GM21528 (cell line): ENCODE data around the gene FAM9A.
"Not testable (repeated sequence)": the region's sequence is repeated elsewhere in the genome, so short reads cannot be mapped to it uniquely, and the experiment has no call there.

Experiments
- ATAC-seq: cut with Tn5 transposase; IDR thresholded peaks from one replicate; pipeline ENCODE4 v1.9.1; 2021; ENCODE audit warnings: mild to moderate bottlenecking, moderate library complexity; ENCODE audit not compliant: unreplicated experiment, low FRiP score

FAM9A gene

DNA sequence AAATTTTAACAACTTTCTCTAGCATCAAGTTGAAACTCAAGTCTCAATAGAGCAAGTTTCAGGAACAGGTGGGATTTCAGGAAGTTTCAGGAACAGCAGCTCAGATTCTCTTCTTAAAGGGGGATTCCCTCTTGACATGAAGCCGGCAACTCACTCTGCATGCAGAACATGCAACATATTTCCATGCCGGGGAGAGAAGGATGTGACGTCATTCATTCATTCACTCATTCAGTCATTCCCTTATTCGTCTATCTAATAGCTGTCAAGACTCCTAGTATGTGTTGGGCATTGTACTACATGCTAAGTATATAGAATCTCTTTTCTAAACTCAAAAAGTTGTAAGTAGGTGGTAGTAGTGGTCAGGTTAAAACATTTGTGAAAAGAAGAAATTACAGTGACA, 4.8 kb upstream of the FAM9A start:
- no peak for ATAC-seq

DNA sequence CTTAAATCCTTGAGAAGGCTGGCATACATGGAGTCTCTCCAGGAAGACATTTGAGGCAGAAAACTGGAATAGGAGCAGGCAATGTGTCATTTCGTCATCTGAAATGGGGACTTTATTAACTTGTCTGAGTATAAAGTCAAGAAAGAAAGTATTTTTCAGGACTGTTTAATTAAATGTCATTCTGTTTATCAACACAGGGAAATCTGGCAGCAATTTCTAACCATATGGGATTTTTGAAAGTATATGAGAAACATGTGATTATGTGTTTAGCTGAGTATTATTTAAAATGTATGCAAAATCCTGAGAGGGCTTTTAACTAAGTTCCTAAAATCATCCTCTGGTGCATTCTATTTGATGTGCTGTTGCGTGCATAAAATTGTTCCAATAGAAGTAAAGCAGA, 3.9 kb upstream of the FAM9A start:
- no peak for ATAC-seq

DNA sequence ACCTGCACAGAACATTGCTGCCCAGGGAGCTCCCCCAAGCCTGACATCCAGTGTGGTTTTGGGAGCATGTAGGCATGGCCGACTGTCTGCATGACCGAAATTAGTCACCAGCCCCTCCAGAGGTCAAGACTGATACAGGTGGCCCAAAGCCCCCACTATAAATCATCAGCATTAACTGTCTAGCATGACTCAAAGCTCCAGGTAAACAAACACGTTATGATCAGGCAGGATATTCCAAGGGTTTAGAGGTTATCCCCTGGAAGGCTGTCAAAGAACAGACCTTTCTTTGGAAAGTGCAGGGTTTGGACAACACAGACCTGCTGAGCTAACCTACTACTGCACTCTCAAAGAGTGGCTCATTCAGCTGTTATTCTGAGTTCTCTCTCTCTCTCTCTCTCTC, 2.1 kb upstream of the FAM9A start:
- no peak for ATAC-seq

DNA sequence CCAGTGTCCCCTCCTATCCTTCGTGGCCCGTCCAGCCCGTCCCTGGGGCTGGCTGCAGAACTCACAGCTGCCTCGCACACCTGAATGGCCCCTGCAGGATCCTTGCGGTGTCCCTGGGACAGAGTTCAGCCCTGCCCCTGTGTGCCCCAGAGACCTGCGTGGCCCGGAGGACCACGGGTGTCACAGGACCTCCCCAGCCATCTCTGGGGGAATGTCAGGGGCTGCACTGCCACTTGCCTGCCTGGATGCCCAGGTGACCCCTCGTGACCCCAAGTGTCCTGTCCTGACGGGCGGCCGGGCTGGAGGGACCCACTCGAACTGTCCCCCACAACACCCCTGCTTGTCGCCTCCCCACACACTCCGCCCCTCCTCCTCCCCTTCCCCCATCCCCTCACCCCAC, 832 bp downstream of the FAM9A start:
- not testable (repeated sequence) for ATAC-seq

DNA sequence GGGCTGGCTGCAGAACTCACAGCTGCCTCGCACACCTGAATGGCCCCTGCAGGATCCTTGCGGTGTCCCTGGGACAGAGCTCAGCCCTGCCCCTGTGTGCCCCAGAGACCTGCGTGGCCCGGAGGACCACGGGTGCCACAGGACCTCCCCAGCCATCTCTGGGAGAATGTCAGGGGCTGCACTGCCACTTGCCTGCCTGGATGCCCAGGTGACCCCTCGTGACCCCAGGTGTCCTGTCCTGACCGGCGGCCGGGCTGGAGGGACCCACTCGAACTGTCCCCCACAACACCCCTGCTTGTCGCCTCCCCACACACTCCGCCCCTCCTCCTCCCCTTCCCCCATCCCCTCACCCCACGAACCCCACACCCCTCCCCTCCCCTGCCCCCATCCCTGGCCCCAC, 1.9 kb downstream of the FAM9A start:
- ATAC-seq, result not testable (repeated sequence)

DNA sequence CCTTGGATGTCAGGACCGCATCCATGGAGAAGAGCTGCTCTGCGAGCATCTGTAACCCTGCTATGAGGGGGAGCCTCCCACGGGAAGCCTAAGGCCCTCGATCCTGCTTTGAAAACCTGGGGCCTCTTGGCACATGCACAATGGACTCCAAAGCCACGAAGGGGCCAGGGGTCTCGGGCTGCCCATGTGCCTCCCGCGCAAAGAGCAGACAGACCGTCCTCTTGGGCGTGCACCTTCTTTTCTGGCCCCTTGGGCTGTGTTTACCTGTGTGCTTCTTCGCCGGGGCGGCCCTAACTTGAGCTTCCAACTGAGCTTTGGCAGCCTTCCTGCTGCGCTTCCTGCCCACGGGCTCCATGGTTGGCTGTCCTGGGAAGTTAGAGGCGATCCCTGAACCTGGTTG, 2.5 kb downstream of the FAM9A start:
- not testable (repeated sequence) for ATAC-seq

DNA sequence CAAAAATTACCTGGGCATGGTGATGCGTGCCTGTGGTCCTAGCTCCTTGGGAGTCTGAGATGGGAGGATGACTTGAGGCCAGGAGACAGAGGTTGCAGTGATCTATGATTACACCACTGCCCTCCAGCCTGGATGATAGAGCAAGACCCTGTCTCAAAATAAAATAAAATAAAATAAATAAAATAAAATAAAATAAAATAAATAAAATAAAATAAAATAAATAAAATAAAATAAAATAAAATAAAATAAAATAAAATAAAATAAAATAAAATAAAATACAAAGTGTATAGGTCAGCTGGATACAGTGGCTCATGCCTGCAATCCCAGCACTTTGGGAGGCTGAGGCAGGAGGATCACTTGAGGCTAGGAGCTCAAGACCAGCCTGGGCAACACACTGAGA, 14.1 kb downstream of the FAM9A start:
- not testable (repeated sequence) for ATAC-seq

DNA sequence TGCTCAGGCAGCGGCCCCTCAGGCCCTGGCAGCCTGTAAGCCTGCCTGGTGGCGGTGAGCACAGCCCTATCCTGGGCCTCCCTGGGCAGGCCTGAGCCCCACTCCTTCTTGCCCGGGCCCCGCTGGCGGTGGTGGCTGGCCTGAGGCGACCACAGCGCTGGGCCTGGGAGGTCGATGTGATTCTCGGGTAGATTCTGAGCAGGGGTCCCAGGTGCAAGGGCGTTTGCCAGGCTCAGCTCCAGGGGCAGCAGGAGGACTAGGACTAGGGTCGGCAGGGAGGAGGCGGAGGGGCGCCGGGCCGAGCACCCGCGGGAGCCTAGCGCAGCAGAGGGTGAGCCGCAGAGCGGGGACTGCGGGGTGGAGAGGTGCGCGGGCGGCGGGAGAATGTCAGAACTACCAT, 17.0 kb downstream of the FAM9A start:
- ATAC-seq, result no peak

DNA sequence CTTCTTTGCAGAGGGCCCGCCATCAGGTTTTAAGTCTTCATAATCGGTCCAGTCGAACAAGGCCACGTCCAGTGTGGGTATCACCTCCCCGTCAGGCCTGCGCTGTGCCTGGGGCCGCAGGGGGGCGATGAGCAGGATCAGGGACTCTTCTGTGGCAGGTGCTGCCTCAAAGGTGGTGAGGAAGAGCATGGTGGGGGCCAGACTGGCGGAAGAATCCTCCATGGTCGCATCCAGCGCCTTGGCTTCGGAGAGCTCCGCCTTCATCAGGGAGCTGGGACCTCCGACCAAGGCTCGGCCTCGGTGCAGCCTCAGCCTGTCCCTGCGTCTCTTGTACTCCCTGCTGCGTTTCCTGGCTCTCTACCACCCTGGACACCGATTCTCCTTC, 17.5 kb downstream of the FAM9A start:
- no peak for ATAC-seq

DNA sequence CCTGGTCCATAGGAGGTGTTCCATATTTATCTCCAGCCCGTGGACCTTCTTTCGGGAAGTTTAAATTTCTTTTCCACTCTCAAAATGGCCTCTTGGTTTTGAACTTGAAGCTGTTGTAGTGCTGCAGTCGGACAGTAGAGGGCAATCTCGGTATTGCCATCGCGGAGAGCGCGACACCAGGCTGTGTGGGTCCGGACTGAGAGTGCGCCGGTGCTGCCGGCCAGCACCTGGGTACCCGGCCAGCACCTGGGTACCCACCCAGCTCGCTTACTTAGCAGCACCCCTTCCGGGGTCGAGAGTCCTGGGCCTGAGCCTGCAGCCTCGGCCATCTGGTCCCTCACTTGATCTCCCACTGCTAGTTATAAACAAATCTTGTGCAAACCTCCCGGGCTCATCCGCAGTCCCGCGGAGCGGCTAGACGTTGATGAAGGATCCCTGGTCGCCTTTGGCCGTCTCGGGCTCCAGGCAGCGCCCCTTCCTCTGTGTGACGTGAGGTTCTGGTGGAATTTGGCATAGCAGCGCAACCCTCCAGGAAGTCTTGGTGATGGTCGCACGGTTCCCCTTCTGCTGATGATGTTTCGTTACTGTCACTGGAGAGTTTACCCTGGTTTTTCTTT, 18.0 kb downstream of the FAM9A start:
- no peak for ATAC-seq

DNA sequence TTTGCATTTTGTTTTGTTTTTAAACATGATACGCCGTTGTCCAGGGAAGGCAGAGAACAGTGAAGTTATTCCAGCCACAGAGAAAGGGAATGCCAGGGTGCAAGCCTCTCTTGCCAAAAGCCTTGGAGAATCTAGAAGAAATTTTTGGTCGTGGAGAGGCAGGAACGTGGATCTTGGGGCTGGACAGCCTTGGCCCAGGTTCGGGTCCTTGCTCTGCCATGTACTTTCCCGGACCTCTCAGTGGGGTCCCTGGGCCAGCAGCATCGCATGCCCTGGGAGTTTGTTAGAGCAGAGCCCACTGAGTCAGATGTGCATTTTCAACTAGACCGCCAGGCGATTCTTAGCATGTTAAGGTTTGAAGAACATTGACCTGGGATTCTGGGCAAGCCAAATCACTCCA, 18.6 kb downstream of the FAM9A start:
- no peak for ATAC-seq

DNA sequence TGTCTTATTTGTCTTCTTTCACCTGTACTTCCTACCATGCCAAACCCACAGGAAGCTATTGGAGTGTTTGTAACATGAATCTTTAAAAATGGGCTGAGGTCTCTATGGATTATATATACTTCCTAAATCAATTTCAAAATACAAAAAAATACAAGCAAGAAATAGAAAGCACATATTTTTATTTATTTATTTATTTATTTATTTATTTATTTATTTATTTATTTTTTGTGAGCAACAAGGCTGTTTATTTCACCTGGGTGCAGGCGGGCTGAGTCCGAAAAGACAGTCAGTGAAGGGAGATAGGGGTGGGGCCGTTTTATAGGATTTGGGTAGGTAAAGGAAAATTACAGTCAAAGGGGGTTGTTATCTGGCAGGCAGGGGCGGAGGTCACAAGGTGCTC, 19.3 kb downstream of the FAM9A start:
- not testable (repeated sequence) for ATAC-seq

DNA sequence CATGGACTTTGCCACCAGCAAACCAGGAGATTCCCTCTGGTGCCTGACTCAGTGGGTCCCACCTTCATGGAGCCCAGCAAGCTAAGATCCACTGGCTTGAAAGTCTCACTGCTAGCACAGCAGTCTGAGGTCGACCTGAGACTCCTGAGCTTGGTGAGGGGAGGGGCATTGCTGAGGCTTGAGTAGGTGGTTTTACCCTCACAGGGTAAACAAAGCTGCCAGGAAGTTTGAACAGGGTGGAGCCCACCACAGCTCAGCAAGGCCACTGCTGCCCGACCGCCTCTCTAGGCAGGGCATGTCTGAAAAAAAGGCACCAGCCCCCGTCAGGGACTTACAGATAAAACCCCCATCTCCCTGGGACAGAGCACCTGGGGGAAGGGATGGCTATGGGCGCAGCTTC, 28.1 kb downstream of the FAM9A start:
- no peak for ATAC-seq

DNA sequence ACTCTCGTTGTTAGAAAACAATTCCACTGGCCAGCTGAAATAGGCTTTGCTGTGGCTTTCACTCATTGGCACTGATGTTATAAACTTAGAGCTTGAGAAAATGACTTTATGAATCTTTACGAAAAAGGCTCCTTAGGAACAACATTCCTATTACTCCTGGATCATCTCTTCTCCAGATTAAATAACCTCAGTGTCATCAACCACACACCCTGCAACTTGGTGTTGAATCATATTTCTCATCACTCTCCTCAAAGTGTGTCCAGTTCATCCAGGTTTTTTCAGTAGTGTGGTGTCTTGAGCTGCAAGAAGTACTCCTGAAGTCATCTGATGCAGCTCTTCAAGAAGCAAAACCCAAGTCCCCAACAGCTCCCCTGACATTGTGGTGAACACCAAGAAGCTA, 41.2 kb downstream of the FAM9A start:
- ATAC-seq, result no peak

DNA sequence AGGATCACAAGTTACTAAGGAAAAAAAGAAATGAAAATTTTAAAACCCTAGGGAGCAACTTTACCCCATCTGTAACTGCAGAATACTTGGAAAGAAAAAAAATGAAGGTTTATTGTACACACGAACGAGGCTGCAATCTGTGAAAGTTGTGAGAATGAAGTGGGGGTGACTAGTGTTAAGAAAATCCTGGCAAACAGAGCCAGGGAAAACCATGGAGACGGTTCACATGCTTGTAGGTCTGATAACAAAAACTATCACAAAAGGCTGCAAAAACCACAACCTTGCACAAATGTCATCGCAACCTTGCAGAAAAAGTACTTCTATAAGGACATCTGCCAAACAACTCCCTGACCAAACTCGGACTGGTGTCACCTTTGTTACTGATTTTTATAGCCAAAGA, 42.5 kb downstream of the FAM9A start:
- ATAC-seq, result not testable (repeated sequence)

DNA sequence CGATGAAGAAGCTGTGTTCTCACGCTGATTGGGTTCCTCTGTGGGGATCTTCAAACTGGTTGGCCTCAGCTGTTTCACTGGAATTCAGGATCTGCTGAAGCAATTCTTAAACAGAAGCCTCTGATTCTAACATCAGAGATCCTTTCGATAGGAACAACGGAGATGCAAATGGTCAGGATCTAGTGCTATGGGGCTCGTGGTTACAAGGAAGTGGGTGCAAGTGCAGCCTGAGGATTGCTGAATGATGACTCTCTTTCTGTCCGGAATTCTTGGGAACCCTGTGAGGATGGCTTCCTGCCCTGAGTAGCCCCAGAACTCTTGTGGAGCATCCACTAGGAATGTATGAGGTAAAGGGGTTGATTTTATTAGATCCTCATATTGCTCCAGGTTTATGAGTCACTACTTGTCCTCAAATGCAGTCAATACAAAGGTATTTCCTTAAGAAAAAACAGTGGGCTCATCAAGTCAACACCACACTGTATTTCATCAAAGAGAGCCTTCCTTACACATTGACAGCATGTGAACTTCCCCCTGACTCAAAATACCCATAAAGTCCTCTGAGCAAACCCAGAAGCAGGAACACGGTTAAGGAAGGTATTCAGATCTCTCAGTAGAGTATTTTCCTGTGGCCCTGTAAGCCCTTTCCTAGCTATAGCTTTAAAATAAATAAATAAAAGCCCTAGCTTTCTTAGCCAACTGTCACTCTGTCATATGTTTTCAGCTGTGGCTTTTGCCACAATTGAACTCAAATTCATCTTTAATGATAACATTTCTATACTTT, 43.4 kb downstream of the FAM9A start:
- not testable (repeated sequence) for ATAC-seq

DNA sequence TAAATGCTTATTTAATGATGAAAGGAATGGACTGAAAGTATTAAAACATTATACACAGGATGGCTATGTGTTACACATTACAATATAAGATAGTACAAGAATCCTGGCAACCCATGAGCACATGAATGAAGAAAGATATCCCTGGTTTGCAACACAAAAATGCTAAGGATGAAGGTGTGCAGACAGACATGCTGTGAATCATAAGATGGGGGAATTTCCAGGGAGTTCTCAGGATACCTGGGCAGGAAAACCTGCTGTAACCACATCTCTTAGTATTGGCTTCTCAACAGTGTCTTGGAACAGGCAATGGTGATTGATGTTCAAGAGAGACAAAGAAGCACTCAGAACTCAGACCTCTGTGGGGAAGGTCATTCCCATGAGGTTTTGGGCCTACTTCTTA, 45.4 kb downstream of the FAM9A start:
- no peak for ATAC-seq

DNA sequence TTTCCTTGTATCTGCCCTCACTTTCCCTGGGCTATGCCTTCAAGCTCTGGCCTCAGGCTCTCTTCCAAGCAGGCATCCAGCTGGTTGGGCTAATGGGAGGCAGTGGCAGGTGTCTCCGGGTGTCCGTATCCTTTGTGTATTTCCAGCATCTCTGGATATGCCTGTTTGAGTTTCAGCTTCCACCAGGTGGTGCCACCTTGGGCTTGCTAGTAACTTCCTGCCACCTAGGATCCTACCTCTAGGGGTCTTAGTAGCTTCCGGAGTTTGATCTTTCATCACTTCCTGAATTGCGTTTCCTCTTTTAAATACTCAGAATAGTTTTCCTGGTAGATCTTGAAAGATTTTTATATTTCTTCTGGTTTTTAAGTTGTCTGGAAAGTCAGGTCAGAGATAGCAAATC, 46.1 kb downstream of the FAM9A start:
- no peak for ATAC-seq

DNA sequence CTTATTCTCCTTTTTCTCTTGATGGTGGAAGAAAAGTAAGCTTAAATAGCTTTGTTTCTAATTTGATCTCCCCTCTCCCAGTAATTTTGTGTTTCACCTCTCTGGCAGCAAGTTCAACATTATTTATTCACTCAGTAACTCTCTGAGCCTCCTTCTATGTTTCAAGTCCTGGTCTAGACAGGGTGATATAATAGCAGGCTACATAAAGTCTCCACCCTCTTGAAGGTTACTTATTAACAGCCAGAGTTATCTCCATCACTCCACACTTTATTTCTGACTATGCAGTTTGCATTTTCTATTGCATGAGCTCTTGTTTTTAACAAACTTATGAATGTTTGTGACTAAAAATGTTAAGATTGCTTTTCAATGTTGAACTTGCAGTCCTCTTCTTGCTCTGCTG, 51.5 kb downstream of the FAM9A start:
- no peak for ATAC-seq

DNA sequence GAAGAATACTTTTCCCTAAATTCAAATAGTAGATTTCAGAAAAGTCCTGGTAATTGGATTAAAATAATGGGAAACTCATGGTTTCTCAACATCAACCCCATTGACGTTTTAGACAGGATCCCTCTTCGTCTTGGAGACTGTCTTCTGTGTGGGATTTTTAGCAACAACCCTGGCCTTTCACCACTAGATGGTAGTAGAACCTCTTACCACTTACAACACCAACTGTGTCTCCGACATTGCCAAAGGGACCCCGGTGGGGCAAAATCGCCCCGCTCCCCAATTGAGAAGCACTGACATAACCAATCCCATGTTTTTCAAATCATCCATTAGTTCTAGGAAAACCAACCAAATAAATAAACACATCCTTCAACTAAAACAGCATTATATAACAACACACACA, 52.3 kb downstream of the FAM9A start:
- ATAC-seq, result no peak

DNA sequence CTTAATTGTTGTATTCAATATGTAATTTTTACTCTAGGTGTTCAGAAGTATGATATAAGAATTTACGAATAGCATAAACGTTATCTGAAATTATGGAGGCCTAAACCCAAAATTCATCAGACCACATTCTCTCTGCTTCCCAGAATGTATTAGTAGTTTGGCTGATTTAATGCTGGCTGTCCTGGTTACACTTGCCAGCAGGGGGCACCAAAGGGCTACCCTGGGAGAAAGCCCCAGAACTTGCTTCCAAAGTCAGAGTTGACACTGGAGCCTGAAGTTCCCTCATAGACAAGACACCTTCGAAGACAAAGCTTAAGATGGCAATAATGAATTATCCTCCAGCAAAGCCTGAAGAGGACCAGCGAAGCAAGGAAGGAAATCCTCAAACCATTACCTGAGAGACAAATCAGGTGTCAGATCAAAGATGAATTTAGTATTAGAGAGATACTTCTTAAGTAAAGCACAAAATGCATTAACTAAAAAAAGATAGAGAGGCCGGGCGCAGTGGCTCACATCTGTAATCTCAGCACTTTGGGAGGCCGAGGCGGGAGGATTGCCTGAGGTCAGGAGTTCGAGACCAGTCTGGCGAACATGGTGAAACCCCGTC, 58.0 kb downstream of the FAM9A start:
- no peak for ATAC-seq

DNA sequence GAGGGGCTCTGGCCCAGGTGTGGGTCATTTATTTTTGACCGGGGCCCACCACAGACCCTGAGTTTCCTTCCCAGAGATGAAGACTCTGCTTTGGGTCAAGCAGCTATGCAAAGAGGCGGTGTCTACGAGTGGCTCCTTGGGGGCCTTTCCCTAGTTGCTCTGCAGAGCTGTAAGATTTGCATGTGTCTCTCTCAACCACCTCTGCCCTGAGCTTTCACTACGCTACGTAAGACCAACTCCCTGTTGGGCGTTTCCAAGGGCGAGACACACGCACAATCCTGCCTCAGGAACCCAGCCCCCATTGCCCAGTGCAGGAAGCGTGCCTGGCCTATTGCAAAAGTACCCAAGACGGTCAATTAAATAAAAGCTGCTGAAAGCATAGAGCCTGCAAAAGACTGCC, 59.2 kb downstream of the FAM9A start:
- ATAC-seq, result no peak
